ENCODE data around the gene USP47.

GRCh38 chr11:11971906-11972547 lies 130.3 kb downstream of the USP47 start:
- TF ChIP-seq CTCF (IDR thresholded peaks at IDR 0.05; ENCODE audit: low read depth, low read length) = no peak
- TF ChIP-seq POLR2A (IDR thresholded peaks at IDR 0.05; ENCODE audit: extremely low read depth, insufficient read length) = no peak
- TF ChIP-seq MAX (IDR thresholded peaks at IDR 0.05; ENCODE audit: low read depth, low read length) = no peak
- no peak for TF ChIP-seq MYC (IDR thresholded peaks at IDR 0.05; ENCODE audit: low read depth, low read length)
